ENCODE results near the gene LRRC7. TPM values are rescaled to one million over a fixed set of nuclear protein-coding genes. Genes with fewer than 3 reads are reported as not detected.
A peak's percentile ranks its signal among the peaks of the same experiment; 100 is the strongest.

LRRC7 gene
- total and polyA plus RNA-seq, 7 donors = 0.33 to 1.2 (median 0.94) TPM; not detected in 2

GRCh38 chr1:70109241-70109640 is 541.5 kb downstream of the LRRC7 start:
- ATAC-seq (no peak), DNase-seq (no peak)
- no peak overlapping the region for H3K27ac ChIP-seq
- H3K4me1 ChIP-seq = no peaks in the 10 kb centered on the region
- intact Hi-C loops (cut with DNase I) = no loop called here
- 91 to 96% (median 92%) methylated on average over 5 of the region's 5 CpGs for WGBS, 3 donors
- no peaks in the 10 kb centered on the region for H3K27me3 ChIP-seq (ENCODE audit: insufficient read depth in 3 of 3, low read length in 2 of 3)
- no peak overlapping the region for H3K4me3 ChIP-seq
- H3K9me3 ChIP-seq = no peaks in the 10 kb centered on the region
- no peak for TF ChIP-seq CTCF (IDR thresholded peaks at IDR 0.05)
- H3K36me3 ChIP-seq (ENCODE audit: insufficient read depth in 1 of 2, low read depth in 1 of 2) = no peaks in the 10 kb centered on the region

GRCh38 chr1:70112838-70113237 is 545.1 kb downstream of the LRRC7 start:
- Histone ChIP-seq H3K9me3 (no peaks in the 10 kb centered on the region), H3K36me3 (ENCODE audit: insufficient read depth in 1 of 2, low read depth in 1 of 2) (no peaks in the 10 kb centered on the region), H3K4me3 (no peak overlapping the region), H3K27ac (no peak overlapping the region), H3K4me1 (no peaks in the 10 kb centered on the region), H3K27me3 (ENCODE audit: insufficient read depth in 3 of 3, low read length in 2 of 3) (no peaks in the 10 kb centered on the region)
- no peak for DNase-seq
- intact Hi-C loops (cut with DNase I) = no loop called here
- no peak for ATAC-seq
- no peak for TF ChIP-seq CTCF (IDR thresholded peaks at IDR 0.05)
- WGBS, 3 donors = 72 to 85% (median 80%) methylated on average over 5 of the region's 5 CpGs

- WGBS, 3 donors = 94 to 97% (median 95%) methylated on average over 3 of the region's 3 CpGs
- no peaks in the 10 kb centered on the region for H3K9me3 ChIP-seq
- no peak overlapping the region for H3K4me3 ChIP-seq
- intact Hi-C loops (cut with DNase I) = no loop called here
- H3K4me1 ChIP-seq = no peaks in the 10 kb centered on the region
- TF ChIP-seq CTCF (IDR thresholded peaks at IDR 0.05) = no peak
- no peaks in the 10 kb centered on the region for H3K27me3 ChIP-seq (ENCODE audit: insufficient read depth in 3 of 3, low read length in 2 of 3)
- H3K27ac ChIP-seq = no peak overlapping the region
- H3K36me3 ChIP-seq (ENCODE audit: insufficient read depth in 1 of 2, low read depth in 1 of 2) = no peaks in the 10 kb centered on the region
- DNase-seq = no peak
- ATAC-seq = no peak
Measured at GRCh38 chr1:70115315-70115714, 547.6 kb downstream of the LRRC7 start.

- intact Hi-C loops (cut with DNase I) = no loop called here
- no peaks in the 10 kb centered on the region for H3K36me3 ChIP-seq (ENCODE audit: insufficient read depth in 1 of 2, low read depth in 1 of 2)
- H3K4me1 ChIP-seq = no peaks in the 10 kb centered on the region
- H3K27me3 ChIP-seq (ENCODE audit: insufficient read depth in 3 of 3, low read length in 2 of 3) = no peaks in the 10 kb centered on the region
- ATAC-seq = no peak
- H3K9me3 ChIP-seq = no peaks in the 10 kb centered on the region
- H3K27ac ChIP-seq = no peak overlapping the region
- no peak overlapping the region for H3K4me3 ChIP-seq
- no peak for TF ChIP-seq CTCF (IDR thresholded peaks at IDR 0.05)
- DNase-seq = no peak
Measured at GRCh38 chr1:70117046-70117445, 549.3 kb downstream of the LRRC7 start.

- intact Hi-C loops (cut with DNase I) = loop anchor here in 1 of 2 donors (10.0 kb wide), 1 partner anchor 381 kb away; no protein-coding TSS in a partner anchor
- peak; percentile 25 to 57 for DNase-seq
- Histone ChIP-seq H3K36me3 (ENCODE audit: insufficient read depth in 1 of 2, low read depth in 1 of 2) (no peaks in the 10 kb centered on the region), H3K4me3 (no peak overlapping the region), H3K9me3 (no peaks in the 10 kb centered on the region), H3K27ac (peak overlapping the region; percentile 86), H3K4me1 (peaks cover 19% of the 10 kb centered on the region), H3K27me3 (ENCODE audit: insufficient read depth in 3 of 3, low read length in 2 of 3) (no peaks in the 10 kb centered on the region)
- WGBS, 3 donors = 40 to 43% (median 43%) methylated on average over 3 of the region's 3 CpGs
- ATAC-seq = peak; percentile 92 to 96 (median 95)
- TF ChIP-seq CTCF (IDR thresholded peaks at IDR 0.05) = no peak
Measured at GRCh38 chr1:70134148-70134547, 566.4 kb downstream of the LRRC7 start.

Measured in psoas muscle (tissue), 8 donors.